ENCODE data around the gene PYURF.
"Not testable (repeated sequence)": the region's sequence is repeated elsewhere in the genome, so short reads cannot be mapped to it uniquely, and the experiment has no call there.

The PYURF gene

GRCh38 chr4:88523325-88524129 lies at the start of gene PYURF:
Gene PYURF, minus strand, starts transcription at chr4:88523776. Its CDS starts 76 bp downstream, at chr4:88523700.
- peak; percentile 66 for DNase-seq (ENCODE audit: low spot score)

GRCh38 chr4:88570001-88570400 lies 46.4 kb upstream of the PYURF start:
- no peak for DNase-seq (ENCODE audit: low spot score)

- DNase-seq (ENCODE audit: low spot score), result no peak
These were observed 44.0 kb upstream of the PYURF start for GRCh38 chr4:88567591-88567990.

GRCh38 chr4:88549815-88550214 lies 26.2 kb upstream of the PYURF start:
- DNase-seq (ENCODE audit: low spot score), result no peak

GRCh38 chr4:88539322-88540068 lies 15.9 kb upstream of the PYURF start:
- not testable (repeated sequence) for DNase-seq (ENCODE audit: low spot score)

- DNase-seq (ENCODE audit: low spot score), result no peak
These were observed 14.1 kb upstream of the PYURF start for GRCh38 chr4:88537709-88538108.

GRCh38 chr4:88535090-88535755 lies 11.6 kb upstream of the PYURF start:
- DNase-seq (ENCODE audit: low spot score), result no peak

- no peak for DNase-seq (ENCODE audit: low spot score)
These were observed 10.6 kb upstream of the PYURF start for GRCh38 chr4:88533937-88534750.

GRCh38 chr4:88533088-88533790 lies 9.7 kb upstream of the PYURF start:
- DNase-seq (ENCODE audit: low spot score), result no peak

GRCh38 chr4:88531549-88531948 lies 8.0 kb upstream of the PYURF start:
- DNase-seq (ENCODE audit: low spot score), result no peak

GRCh38 chr4:88528861-88529260 lies 5.3 kb upstream of the PYURF start:
- no peak for DNase-seq (ENCODE audit: low spot score)

GRCh38 chr4:88527787-88528186 lies 4.2 kb upstream of the PYURF start:
- no peak for DNase-seq (ENCODE audit: low spot score)

GRCh38 chr4:88526221-88526815 lies 2.7 kb upstream of the PYURF start:
- DNase-seq (ENCODE audit: low spot score), result peak; percentile 11

GRCh38 chr4:88524171-88524570 lies 595 bp upstream of the PYURF start:
- DNase-seq (ENCODE audit: low spot score), result no peak

GRCh38 chr4:88522702-88523324 lies 763 bp downstream of the PYURF start:
- DNase-seq (ENCODE audit: low spot score), result peak; percentile 9

GRCh38 chr4:88518911-88519310 lies 4.7 kb downstream of the PYURF start:
- no peak for DNase-seq (ENCODE audit: low spot score)

GRCh38 chr4:88517825-88518224 lies 5.8 kb downstream of the PYURF start:
- no peak for DNase-seq (ENCODE audit: low spot score)

- DNase-seq (ENCODE audit: low spot score), result no peak
These were observed 6.8 kb downstream of the PYURF start for GRCh38 chr4:88516746-88517145.

- DNase-seq (ENCODE audit: low spot score), result no peak
These were observed 8.7 kb downstream of the PYURF start for GRCh38 chr4:88514557-88515511.

Measured in germinal center (tissue), 1 donor.